Tibial nerve (tissue), 4 donors: ENCODE data around the gene KMO. TPM values are rescaled to one million over a fixed set of nuclear protein-coding genes. Genes with fewer than 3 reads are reported as not detected.

Source experiments
- DNase-seq, 2 donors: peaks; one replicate each; pipeline ENCODE4 v3.0.0-alpha.2; 2019; ENCODE audit warnings: low spot score in 2 of 2
- H3K27ac ChIP-seq, 4 donors: fragments of 200-600 bp; sonication (generic) in 3 of 4; one replicate each; pipeline ENCODE4 v1.5.1; 2017 to 2019; ENCODE audit warnings: mild to moderate bottlenecking in 1 of 4
- H3K27me3 ChIP-seq, 2 donors: fragments of 200-600 bp; sonication (generic) in 1 of 2; one replicate each; pipeline versions ENCODE4 v1.5.1 to v1.6.0; 2017 to 2019
- H3K36me3 ChIP-seq, 3 donors: fragments of 200-600 bp; sonication (generic); one replicate each; pipeline ENCODE4 v1.5.1; 2018 to 2019
- H3K4me1 ChIP-seq, 4 donors: fragments of 200-600 bp; sonication (generic) in 3 of 4; one replicate each; pipeline ENCODE4 v1.5.1; 2017 to 2019
- H3K4me3 ChIP-seq, 4 donors: fragments of 200-600 bp; sonication (generic) in 3 of 4; one replicate each; pipeline ENCODE4 v1.5.1; 2017 to 2019; ENCODE audit warnings: mild to moderate bottlenecking in 1 of 4, moderate library complexity in 1 of 4
- H3K9me3 ChIP-seq, 4 donors: fragments of 200-600 bp; sonication (generic) in 3 of 4; one replicate each; pipeline ENCODE4 v1.5.1; 2017 to 2019
- CTCF ChIP-seq, 5 experiments: fragments of 200-600 bp in 3 of 5; fragments of 450-650 bp in 2 of 5; sonication (generic) in 3 of 5; IDR thresholded peaks; one replicate each; pipeline ENCODE4 v1.5.1; 2016 to 2019; ENCODE audit warnings: antibody characterized with exemption in 5 of 5, mild to moderate bottlenecking in 3 of 5, moderate library complexity in 2 of 5
- EP300 ChIP-seq, 2 donors: sonication (generic); formaldehyde crosslinking; IDR thresholded peaks; one replicate each; pipeline ENCODE4 v1.6.1; 2017; ENCODE audit warnings: antibody characterized with exemption in 2 of 2, mild to moderate bottlenecking in 1 of 2
- POLR2A ChIP-seq, 2 donors: fragments of 450-650 bp; IDR thresholded peaks; one replicate each; pipeline ENCODE4 v1.6.1; 2017; ENCODE audit warnings: antibody characterized with exemption in 2 of 2, mild to moderate bottlenecking in 2 of 2, moderate library complexity in 2 of 2
- WGBS, 2 donors: methylation state at CpG; one replicate each; pipeline ENCODE4 v1.1.5; 2018; 5-methylcytosine and 5-hydroxymethylcytosine counted together
- total RNA-seq, 4 donors: library from RNA; depleted of rRNA; stranded (reverse); fragments of >200 nt; gene quantifications; one replicate each; pipeline ENCODE4 v1.1.0, GENCODE V29; 2016

KMO gene
- total RNA-seq, 4 donors from 2014 or later: 0.20 to 4.4 (median 1.8) TPM

- DNase-seq: peak in 1 of 2 donors; percentile 43
- H3K27me3 ChIP-seq: no peaks in the 10 kb centered on the region
- WGBS, 2 donors: 69 to 75% methylated on average over 22 of the region's 22 CpGs
- H3K4me1 ChIP-seq: no peaks in the 10 kb centered on the region
- peak overlapping the region in 1 of 4 donors; percentile 26 for H3K4me3 ChIP-seq
- TF ChIP-seq EP300 (IDR thresholded peaks at IDR 0.05) (peak in 1 of 2 donors; percentile 44), POLR2A (IDR thresholded peaks at IDR 0.05) (no peak)
- H3K9me3 ChIP-seq: no peaks in the 10 kb centered on the region
- no peaks in the 10 kb centered on the region for H3K36me3 ChIP-seq
- peak overlapping the region in 2 of 4 donors; percentile 63 to 69 for H3K27ac ChIP-seq
These were observed 19.8 kb downstream of the KMO start for GRCh38 chr1:241551759-241552638.

GRCh38 chr1:241553886-241554592 lies 21.9 kb downstream of the KMO start:
- H3K9me3 ChIP-seq: no peaks in the 10 kb centered on the region
- H3K27ac ChIP-seq: no peak overlapping the region
- WGBS, 2 donors: 74% methylated on average over 7 of the region's 7 CpGs
- no peaks in the 10 kb centered on the region for H3K4me1 ChIP-seq
- TF ChIP-seq CTCF (IDR thresholded peaks at IDR 0.05): no peak
- TF ChIP-seq EP300 (IDR thresholded peaks at IDR 0.05): no peak
- no peak for TF ChIP-seq POLR2A (IDR thresholded peaks at IDR 0.05)
- no peaks in the 10 kb centered on the region for H3K27me3 ChIP-seq
- H3K4me3 ChIP-seq: no peak overlapping the region
- no peaks in the 10 kb centered on the region for H3K36me3 ChIP-seq
- DNase-seq: no peak

GRCh38 chr1:241555526-241555925 lies 23.3 kb downstream of the KMO start:
- H3K4me1 ChIP-seq: no peaks in the 10 kb centered on the region
- WGBS, 2 donors: 84 to 95% methylated on average over 3 of the region's 3 CpGs
- H3K27ac ChIP-seq: no peak overlapping the region
- TF ChIP-seq CTCF (IDR thresholded peaks at IDR 0.05): no peak
- TF ChIP-seq EP300 (IDR thresholded peaks at IDR 0.05): no peak
- TF ChIP-seq POLR2A (IDR thresholded peaks at IDR 0.05): no peak
- DNase-seq: no peak
- no peaks in the 10 kb centered on the region for H3K9me3 ChIP-seq
- H3K4me3 ChIP-seq: no peak overlapping the region
- H3K36me3 ChIP-seq: no peaks in the 10 kb centered on the region
- H3K27me3 ChIP-seq: no peaks in the 10 kb centered on the region

- no peaks in the 10 kb centered on the region for H3K27me3 ChIP-seq
- TF ChIP-seq CTCF (IDR thresholded peaks at IDR 0.05): no peak
- TF ChIP-seq POLR2A (IDR thresholded peaks at IDR 0.05): no peak
- no peak for TF ChIP-seq EP300 (IDR thresholded peaks at IDR 0.05)
- DNase-seq: no peak
- no peaks in the 10 kb centered on the region for H3K4me1 ChIP-seq
- no peak overlapping the region for H3K4me3 ChIP-seq
- no peak overlapping the region for H3K27ac ChIP-seq
- H3K36me3 ChIP-seq: no peaks in the 10 kb centered on the region
- H3K9me3 ChIP-seq: no peaks in the 10 kb centered on the region
- 89 to 91% methylated on average over 5 of the region's 5 CpGs for WGBS, 2 donors
These were observed 24.9 kb downstream of the KMO start for GRCh38 chr1:241557031-241557430.

- H3K4me1 ChIP-seq: no peaks in the 10 kb centered on the region
- no peak overlapping the region for H3K27ac ChIP-seq
- H3K9me3 ChIP-seq: no peaks in the 10 kb centered on the region
- no peak overlapping the region for H3K4me3 ChIP-seq
- H3K36me3 ChIP-seq: no peaks in the 10 kb centered on the region
- TF ChIP-seq POLR2A (IDR thresholded peaks at IDR 0.05): no peak
- no peak for TF ChIP-seq EP300 (IDR thresholded peaks at IDR 0.05)
- TF ChIP-seq CTCF (IDR thresholded peaks at IDR 0.05): no peak
- DNase-seq: no peak
- WGBS, 2 donors: 79 to 80% methylated on average over 5 of the region's 5 CpGs
- no peaks in the 10 kb centered on the region for H3K27me3 ChIP-seq
These were observed 25.5 kb downstream of the KMO start for GRCh38 chr1:241557551-241558193.
